Stimulated activated naive CD8-positive, alpha-beta T cell treated with anti-CD3 and anti-CD28 coated beads, Interleukin-15, Interleukin-2, amounts not matched to agents 100 ng/mL and 50 ng/mL, for 24 hours (primary cell): ENCODE results near the gene ANO1.

Source experiments
- H3K27ac Mint-ChIP-seq: one replicate; pipeline ENCODE4 v1.8.0; 2021; ENCODE audit warnings: mild to moderate bottlenecking, mixed read lengths
- H3K27me3 Mint-ChIP-seq: one replicate; pipeline ENCODE4 v1.8.0; 2021; ENCODE audit warnings: mixed read lengths
- H3K36me3 Mint-ChIP-seq: one replicate; pipeline ENCODE4 v1.8.0; 2021; ENCODE audit warnings: low read depth, mixed read lengths
- H3K4me1 Mint-ChIP-seq: one replicate; pipeline ENCODE4 v1.8.0; 2021; ENCODE audit warnings: low read depth, mixed read lengths
- H3K4me3 Mint-ChIP-seq: one replicate; pipeline ENCODE4 v1.8.0; 2021; ENCODE audit warnings: mild to moderate bottlenecking, mixed read lengths
- H3K9me3 Mint-ChIP-seq: one replicate; pipeline ENCODE4 v1.8.0; 2021; ENCODE audit warnings: mixed read lengths

The ANO1 gene

DNA sequence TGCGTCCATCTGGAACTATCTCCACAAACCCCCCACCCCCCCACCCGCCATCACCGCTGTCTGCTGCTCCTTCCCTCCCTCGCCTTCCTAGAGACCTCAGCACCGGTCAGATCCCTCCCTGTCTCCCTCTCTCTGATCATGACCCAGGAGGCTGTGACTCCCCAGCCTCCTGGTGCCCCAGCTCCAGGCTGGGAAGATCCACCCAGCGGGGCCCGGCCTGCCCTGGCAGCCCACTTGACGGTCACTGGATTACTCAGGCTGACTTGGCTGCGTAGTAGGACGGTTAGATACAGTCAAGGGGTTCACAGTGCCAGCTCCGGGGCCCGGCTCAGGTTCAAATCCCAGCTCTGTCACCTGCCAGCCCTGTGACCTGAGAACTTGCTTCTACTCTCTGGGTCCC lies 59.3 kb downstream of the ANO1 start:
- Mint-ChIP-seq H3K4me1 (peaks cover 3% of the 10 kb centered on the region), H3K36me3 (no peaks in the 10 kb centered on the region), H3K9me3 (no peaks in the 10 kb centered on the region), H3K4me3 (no peak overlapping the region), H3K27ac (no peak overlapping the region), H3K27me3 (peaks cover 25% of the 10 kb centered on the region)

DNA sequence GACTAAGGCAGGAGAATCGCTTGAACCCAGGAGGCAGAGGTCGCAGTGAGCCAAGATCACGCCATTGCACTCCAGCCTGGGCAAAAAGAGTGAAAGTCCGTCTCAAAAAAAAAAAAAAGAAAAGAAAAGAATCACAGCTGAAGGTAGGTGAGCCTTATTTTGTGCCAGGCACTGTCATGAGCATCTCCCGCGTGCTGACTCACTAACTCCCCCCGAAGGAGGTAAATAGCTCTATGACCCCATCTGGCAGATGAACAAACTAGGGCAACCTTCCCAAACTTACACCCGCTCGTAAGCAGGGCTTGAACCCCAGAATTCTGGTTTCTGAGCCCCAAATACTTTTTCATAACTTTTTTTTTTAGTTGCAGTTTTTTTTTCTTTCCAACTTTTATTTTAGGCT lies 60.3 kb downstream of the ANO1 start:
- H3K9me3 Mint-ChIP-seq: no peaks in the 10 kb centered on the region
- H3K4me1 Mint-ChIP-seq: peaks cover 3% of the 10 kb centered on the region
- H3K27me3 Mint-ChIP-seq: peaks cover 34% of the 10 kb centered on the region
- H3K4me3 Mint-ChIP-seq: no peak overlapping the region
- no peak overlapping the region for H3K27ac Mint-ChIP-seq
- no peaks in the 10 kb centered on the region for H3K36me3 Mint-ChIP-seq

DNA sequence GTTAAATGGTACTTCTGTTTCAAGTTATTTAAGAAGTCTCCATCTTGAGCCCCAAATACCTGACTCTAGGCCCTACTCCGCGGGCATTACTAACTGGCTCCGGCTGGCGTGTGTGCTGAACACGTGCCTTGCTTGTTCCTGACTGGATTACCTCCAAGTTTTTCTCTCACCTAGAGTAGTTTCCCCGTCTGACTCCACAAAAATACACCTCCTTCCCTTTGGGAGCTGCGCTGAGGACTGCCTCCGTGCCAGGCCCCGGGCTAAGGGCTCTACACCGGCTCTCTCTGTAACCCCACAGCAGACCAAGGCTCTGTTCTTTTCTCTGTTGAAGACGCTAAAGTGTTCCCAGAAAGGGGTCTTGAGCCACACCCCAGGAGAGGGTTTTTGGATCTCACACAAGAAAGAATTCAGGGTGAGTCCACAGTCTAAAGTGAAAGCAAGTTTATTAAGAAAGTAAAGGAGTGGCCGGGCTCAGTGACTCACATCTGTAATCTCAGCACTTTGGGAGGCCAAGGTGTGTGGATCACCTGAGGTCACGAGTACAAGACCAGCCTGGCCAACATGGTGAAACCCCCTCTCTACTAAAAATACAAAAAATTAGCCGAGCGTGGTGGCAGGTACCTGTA lies 61.8 kb downstream of the ANO1 start:
- H3K27me3 Mint-ChIP-seq: peaks cover 45% of the 10 kb centered on the region
- H3K4me3 Mint-ChIP-seq: no peak overlapping the region
- H3K9me3 Mint-ChIP-seq: no peaks in the 10 kb centered on the region
- no peaks in the 10 kb centered on the region for H3K36me3 Mint-ChIP-seq
- H3K27ac Mint-ChIP-seq: no peak overlapping the region
- H3K4me1 Mint-ChIP-seq: peaks cover 3% of the 10 kb centered on the region

DNA sequence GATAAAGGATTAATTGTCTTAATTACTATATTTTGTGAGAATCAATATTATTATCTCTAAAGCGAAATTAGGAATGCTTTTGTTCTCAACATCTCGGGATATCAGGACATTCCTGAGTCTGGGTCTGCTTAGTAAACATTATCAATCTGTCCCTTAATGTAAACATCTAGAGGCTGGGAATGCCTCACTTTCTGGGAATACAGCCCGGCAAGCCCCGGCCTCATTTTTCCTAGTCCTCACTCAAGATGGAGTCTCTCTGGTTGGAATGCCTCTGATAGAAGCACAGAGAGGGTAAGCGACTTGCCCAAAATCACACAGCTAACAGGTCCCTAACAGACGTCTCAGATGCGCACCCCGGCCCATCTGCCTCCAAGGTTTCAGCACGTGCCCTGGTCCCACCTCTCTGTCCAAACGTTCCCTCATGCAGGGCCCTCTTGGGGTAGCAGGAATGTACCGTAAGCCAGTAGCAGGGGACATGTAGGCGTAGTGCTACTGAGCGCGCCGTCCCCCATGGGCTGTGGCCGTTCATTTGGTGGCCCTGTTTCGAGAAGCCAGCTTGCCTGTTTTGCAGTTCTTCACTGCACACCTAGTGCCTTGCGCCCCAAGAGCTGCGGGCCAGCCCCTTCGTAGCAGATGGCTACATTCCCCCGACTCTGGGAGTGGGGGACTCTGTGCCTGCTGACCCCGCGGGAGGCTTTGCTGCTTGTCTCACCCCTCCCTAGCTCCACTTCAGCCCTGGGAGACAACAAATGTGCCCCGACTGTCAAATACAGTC lies 62.8 kb downstream of the ANO1 start:
- Mint-ChIP-seq H3K4me1 (peaks cover 3% of the 10 kb centered on the region), H3K4me3 (no peak overlapping the region), H3K9me3 (no peaks in the 10 kb centered on the region), H3K27ac (no peak overlapping the region), H3K36me3 (no peaks in the 10 kb centered on the region), H3K27me3 (peaks cover 46% of the 10 kb centered on the region)

DNA sequence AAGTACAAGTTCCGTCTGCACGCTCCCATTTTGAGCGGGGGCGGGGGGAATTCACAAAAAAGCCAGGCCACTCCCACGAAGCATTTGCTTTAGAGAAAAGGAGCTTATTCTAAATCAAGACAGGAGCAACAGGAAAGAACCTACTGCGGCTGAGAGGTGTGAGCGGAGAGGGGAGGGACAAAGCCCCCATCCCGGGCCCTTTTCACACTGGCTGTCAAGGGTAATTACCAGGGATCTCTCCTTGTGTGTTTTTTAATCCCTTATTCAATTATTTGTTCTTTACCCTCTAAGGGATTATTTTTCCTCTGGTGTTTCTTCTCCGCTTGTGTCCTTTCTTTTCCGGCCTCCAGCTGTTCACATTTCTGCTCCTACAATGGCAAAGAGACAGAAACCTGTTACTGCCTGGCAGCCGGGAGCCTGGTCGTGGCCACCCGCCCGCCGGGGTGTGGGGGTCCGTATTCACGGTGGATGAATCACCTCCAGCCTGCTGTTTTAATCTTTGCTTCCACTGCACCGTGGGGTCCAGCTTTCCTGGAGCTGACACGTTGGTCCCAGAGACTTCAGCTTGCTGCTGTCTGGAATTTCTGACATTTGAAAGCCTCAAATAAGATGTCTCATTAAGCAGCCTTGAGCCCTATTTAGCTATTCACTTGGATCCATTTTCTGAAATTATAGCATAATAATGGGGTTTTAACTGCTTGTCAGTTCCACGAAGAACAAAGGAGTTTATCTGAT lies 63.5 kb downstream of the ANO1 start:
- no peaks in the 10 kb centered on the region for H3K9me3 Mint-ChIP-seq
- H3K4me3 Mint-ChIP-seq: no peak overlapping the region
- H3K4me1 Mint-ChIP-seq: peaks cover 3% of the 10 kb centered on the region
- no peaks in the 10 kb centered on the region for H3K36me3 Mint-ChIP-seq
- no peak overlapping the region for H3K27ac Mint-ChIP-seq
- H3K27me3 Mint-ChIP-seq: peaks cover 52% of the 10 kb centered on the region

DNA sequence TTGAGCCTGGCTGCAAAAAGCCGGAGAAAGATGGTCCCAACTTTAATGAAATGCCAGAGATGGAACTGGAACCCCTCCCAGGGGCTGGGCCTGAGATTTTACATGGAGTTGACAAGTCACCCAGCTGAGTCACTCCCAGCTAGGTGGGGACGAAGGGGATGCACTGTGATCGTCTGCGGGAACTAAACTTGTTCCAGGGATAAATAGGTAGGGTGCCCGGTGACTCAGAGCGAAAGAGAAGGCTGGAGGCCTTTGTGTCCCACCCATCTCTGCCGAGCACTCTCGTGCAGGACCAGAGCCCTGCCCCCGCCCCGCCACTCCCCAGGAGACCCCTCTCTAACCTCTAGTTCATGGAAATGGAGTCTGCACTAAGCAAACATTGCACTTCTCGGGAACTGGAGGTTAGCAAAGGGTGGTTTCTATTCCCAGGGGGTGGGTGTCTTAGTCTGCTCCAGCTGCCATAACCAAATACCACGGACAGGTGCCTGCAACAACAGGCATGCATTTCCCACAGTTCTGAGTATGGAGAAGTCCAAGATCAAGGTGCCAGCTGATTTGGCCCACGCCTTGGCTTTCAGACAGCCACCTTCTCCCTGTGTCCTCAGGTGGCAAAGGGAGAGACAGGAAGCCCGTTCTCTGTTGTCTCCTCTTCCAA lies 64.2 kb downstream of the ANO1 start:
- no peak overlapping the region for H3K27ac Mint-ChIP-seq
- H3K4me1 Mint-ChIP-seq: peaks cover 3% of the 10 kb centered on the region
- no peak overlapping the region for H3K4me3 Mint-ChIP-seq
- peaks cover 56% of the 10 kb centered on the region for H3K27me3 Mint-ChIP-seq
- no peaks in the 10 kb centered on the region for H3K9me3 Mint-ChIP-seq
- H3K36me3 Mint-ChIP-seq: no peaks in the 10 kb centered on the region

DNA sequence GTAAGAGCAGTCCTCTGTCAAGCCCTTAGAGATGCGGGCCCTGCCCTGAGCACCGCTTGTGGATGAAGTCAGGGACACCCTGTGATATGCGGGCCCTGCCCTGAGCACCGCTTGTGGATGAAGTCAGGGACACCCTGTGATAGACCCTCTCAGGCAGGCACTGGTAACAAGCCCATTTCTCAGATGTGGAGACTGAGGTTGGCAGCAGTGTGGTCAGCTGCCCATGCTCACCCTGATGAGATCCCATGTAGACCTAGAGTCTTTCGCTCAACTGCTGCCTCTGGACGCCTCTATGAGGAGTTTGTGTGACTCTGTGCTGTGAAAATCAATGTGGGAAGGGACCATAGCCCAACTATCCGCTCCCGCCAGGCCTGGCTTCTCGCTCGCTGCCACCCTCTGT lies 66.1 kb downstream of the ANO1 start:
- peaks cover 3% of the 10 kb centered on the region for H3K4me1 Mint-ChIP-seq
- H3K27me3 Mint-ChIP-seq: peaks cover 56% of the 10 kb centered on the region
- no peaks in the 10 kb centered on the region for H3K36me3 Mint-ChIP-seq
- no peaks in the 10 kb centered on the region for H3K9me3 Mint-ChIP-seq
- H3K27ac Mint-ChIP-seq: no peak overlapping the region
- H3K4me3 Mint-ChIP-seq: no peak overlapping the region

DNA sequence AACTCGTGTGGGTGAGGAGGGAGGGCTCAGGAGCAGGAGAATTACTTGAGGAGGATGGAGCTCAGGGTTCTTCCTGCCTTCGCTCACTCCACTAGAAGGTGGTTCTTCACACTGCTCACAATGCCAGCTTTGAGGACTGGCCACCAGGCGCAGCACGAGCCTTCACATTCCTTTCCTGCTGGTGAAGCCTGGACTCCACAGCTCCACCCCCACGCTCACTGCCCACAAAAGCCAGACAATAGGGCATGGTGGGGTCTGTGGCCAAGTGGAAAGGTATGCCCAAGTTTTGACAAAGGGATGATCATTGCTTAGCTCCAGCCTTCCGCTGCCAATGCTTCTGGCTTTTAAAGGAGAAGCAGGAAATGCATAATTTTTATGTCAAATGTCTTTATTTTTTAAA lies 67.0 kb downstream of the ANO1 start:
- Mint-ChIP-seq H3K9me3 (no peaks in the 10 kb centered on the region), H3K36me3 (no peaks in the 10 kb centered on the region), H3K27ac (no peak overlapping the region), H3K4me3 (no peak overlapping the region), H3K27me3 (peaks cover 56% of the 10 kb centered on the region), H3K4me1 (peaks cover 3% of the 10 kb centered on the region)

DNA sequence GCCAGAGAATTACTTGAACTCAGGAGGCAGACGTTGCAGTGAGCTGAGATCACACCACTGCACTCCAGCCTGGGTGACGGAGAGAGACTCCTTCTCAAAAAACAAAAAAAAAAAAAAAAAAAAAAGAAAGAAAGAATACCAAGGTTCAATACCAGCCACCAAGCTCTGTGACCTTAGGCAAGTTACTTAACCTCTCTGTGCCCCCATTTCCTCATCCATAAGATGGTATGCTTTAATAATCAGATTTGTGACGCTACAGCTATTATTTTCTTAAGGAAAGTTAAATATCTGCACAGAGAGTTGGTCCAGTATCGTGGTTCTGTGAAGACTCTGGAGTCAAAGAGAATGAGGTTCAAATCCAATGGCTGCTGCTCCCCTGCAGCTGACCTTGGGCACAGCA lies 67.7 kb downstream of the ANO1 start:
- Mint-ChIP-seq H3K4me1 (peaks cover 3% of the 10 kb centered on the region), H3K36me3 (no peaks in the 10 kb centered on the region), H3K9me3 (no peaks in the 10 kb centered on the region), H3K27ac (no peak overlapping the region), H3K27me3 (peaks cover 49% of the 10 kb centered on the region), H3K4me3 (no peak overlapping the region)

DNA sequence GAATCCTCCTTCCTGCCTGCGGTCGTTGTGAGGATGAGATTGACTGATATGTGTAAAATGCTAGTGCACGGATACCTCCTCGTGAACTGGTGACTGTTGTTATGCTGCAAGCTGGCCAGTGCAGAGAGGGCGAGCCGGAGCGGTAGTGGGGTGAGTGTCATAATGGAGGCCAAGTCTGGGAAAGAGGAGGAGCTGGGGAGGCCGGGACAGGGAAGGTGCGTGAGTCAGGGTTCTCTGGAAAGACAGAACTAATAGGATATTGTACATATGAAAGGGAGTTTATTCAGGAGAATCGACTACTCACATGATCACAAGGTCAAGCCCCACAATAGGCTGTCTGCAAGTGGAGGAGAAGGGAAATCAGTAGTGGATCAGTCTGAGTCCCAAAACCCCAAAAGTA lies 68.2 kb downstream of the ANO1 start:
- peaks cover 2% of the 10 kb centered on the region for H3K4me1 Mint-ChIP-seq
- H3K36me3 Mint-ChIP-seq: no peaks in the 10 kb centered on the region
- no peak overlapping the region for H3K4me3 Mint-ChIP-seq
- H3K9me3 Mint-ChIP-seq: no peaks in the 10 kb centered on the region
- H3K27me3 Mint-ChIP-seq: peaks cover 46% of the 10 kb centered on the region
- H3K27ac Mint-ChIP-seq: no peak overlapping the region

DNA sequence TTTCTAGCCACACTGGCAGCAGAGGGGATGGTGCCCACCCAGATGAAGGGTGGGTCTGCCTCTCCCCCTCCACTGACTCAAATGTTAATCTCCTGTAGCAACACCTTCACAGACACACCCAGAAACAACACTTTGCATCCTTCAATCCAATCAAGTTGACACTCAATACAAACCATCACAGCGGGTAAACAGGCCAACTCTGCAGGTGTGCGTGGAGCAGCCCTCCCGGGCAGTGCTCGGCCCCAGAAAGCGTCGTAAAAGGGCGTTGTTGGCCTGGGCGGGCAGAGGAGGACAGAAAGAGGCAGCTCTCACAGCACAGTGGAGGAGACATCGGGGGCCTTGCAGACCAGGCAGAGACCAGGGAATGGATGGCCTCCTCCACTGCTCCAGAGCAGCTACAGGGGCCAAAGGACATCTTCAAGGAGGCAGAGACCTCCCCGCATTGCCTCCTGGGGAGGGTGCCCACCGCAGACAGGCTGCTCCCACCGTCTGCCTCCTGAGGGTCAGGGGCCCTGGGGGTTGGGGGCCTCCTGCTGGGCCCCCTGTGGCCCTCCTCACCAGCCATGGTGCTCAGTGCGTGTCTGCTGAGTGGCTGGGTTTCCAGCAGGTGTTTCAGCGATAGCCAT lies 68.9 kb downstream of the ANO1 start:
- H3K9me3 Mint-ChIP-seq: no peaks in the 10 kb centered on the region
- no peak overlapping the region for H3K4me3 Mint-ChIP-seq
- no peak overlapping the region for H3K27ac Mint-ChIP-seq
- no peaks in the 10 kb centered on the region for H3K4me1 Mint-ChIP-seq
- no peaks in the 10 kb centered on the region for H3K36me3 Mint-ChIP-seq
- peaks cover 40% of the 10 kb centered on the region for H3K27me3 Mint-ChIP-seq

DNA sequence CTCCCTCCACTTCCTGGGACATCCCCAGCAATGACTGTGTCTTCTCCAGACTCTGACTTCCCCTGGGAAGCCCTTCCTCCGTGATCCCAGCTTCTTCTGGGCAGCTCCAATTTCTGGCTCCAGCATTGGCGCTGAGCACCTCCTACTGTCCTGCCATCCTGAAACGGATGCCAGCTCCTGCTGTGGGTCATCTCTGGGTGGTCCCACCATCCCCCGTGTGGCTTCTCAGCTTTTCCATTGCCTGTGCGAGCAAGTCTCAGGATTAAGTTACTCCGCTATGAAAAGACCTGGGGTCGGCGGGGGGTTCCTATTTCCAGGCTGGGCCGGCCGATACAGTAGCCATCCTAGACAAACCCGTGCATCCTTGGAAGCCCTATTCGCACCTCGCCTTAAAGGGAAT lies 69.6 kb downstream of the ANO1 start:
- H3K27ac Mint-ChIP-seq: no peak overlapping the region
- peaks cover 34% of the 10 kb centered on the region for H3K27me3 Mint-ChIP-seq
- H3K4me3 Mint-ChIP-seq: no peak overlapping the region
- H3K9me3 Mint-ChIP-seq: no peaks in the 10 kb centered on the region
- H3K4me1 Mint-ChIP-seq: no peaks in the 10 kb centered on the region
- no peaks in the 10 kb centered on the region for H3K36me3 Mint-ChIP-seq

DNA sequence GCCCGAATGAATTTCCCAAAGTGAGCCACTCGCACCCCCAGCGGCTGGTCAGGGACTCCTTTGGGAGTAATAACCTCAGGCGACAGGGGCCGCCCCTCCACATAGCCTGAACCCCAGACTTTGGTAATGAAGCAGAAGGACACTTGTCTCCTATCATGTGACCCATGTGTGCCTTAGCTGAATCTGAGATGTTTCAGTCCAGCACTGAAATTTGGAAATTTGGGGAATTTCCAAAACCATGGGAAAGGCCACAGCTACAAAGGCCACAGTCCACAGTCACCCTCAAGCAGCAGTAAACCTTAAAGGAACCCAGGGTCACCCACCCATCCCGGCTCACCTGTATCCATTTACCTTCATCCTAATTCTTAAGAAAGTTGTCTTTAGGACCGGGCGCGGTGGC lies 73.6 kb downstream of the ANO1 start:
- Mint-ChIP-seq H3K27me3 (peaks cover 9% of the 10 kb centered on the region), H3K4me3 (no peak overlapping the region), H3K27ac (no peak overlapping the region), H3K9me3 (no peaks in the 10 kb centered on the region), H3K4me1 (no peaks in the 10 kb centered on the region), H3K36me3 (no peaks in the 10 kb centered on the region)

DNA sequence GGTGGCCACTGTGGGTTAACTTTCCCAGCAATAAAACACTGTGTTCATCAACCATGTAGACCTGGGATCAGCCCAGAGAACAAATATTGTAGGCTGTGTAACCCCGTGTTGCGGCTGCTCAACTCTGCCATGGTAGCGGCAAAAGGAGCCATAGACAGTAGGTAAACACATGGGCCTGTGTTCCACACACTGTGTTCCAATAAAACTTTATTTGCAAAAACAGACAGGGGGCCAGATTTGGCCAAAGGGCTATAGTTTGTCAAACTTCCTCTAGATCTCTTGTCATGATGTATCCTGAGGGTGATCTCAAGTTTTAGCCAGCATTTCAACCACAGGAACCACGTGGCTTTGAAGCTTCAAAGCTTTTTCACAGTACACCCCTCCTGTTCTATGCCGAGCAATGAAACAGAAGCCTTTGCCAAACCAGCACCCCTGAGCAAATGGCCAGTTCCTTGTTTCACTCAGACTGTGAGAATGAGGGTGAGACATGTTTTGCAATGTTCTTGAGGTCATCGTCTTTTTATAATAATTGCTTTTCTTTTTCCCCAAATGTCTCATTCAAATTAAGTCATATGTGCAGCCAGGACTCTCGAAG lies 75.1 kb downstream of the ANO1 start:
- Mint-ChIP-seq H3K36me3 (no peaks in the 10 kb centered on the region), H3K4me1 (no peaks in the 10 kb centered on the region)

More for the DNA sequence above, 75.1 kb downstream of the ANO1 start:
- Mint-ChIP-seq H3K9me3 (no peaks in the 10 kb centered on the region), H3K27me3 (peaks cover 3% of the 10 kb centered on the region), H3K27ac (no peak overlapping the region), H3K4me3 (no peak overlapping the region)
